ENCODE measurements around the gene MED13L.

The MED13L gene

GRCh38 chr12:116236976-116237375 is 40.5 kb downstream of the MED13L start:
- TF ChIP-seq POLR2AphosphoS5 (IDR thresholded peaks at IDR 0.05; ENCODE audit: low read depth, low read length), result no peak
- no peak for TF ChIP-seq REST (IDR thresholded peaks at IDR 0.05; ENCODE audit: insufficient read depth in 1 of 2, low read depth in 2 of 2, low read length in 2 of 2)
- TF ChIP-seq SIN3A (IDR thresholded peaks at IDR 0.05; ENCODE audit: borderline replicate concordance, insufficient read depth, low read length), result no peak
- TF ChIP-seq TAF1 (IDR thresholded peaks at IDR 0.05; ENCODE audit: borderline replicate concordance, insufficient read depth, low read length), result no peak
- TF ChIP-seq FOXP2 (optimal IDR thresholded peaks at IDR 0.05; ENCODE audit: borderline replicate concordance, extremely low read depth, extremely low read length, insufficient read depth), result no peak

- TF ChIP-seq REST (IDR thresholded peaks at IDR 0.05; ENCODE audit: insufficient read depth in 1 of 2, low read depth in 2 of 2, low read length in 2 of 2) (no peak), SIN3A (IDR thresholded peaks at IDR 0.05; ENCODE audit: borderline replicate concordance, insufficient read depth, low read length) (0 out of 2 replicates have a peak, but pooled peaks have one; percentile 55), TAF1 (IDR thresholded peaks at IDR 0.05; ENCODE audit: borderline replicate concordance, insufficient read depth, low read length) (peak; percentile 44; the same call in 1 of the 2 replicates), POLR2AphosphoS5 (IDR thresholded peaks at IDR 0.05; ENCODE audit: low read depth, low read length) (no peak), FOXP2 (optimal IDR thresholded peaks at IDR 0.05; ENCODE audit: borderline replicate concordance, extremely low read depth, extremely low read length, insufficient read depth) (no peak)
Observed at GRCh38 chr12:116236148-116236731, 41.3 kb downstream of the MED13L start.

- no peak for TF ChIP-seq SIN3A (IDR thresholded peaks at IDR 0.05; ENCODE audit: borderline replicate concordance, insufficient read depth, low read length)
- no peak for TF ChIP-seq TAF1 (IDR thresholded peaks at IDR 0.05; ENCODE audit: borderline replicate concordance, insufficient read depth, low read length)
- no peak for TF ChIP-seq POLR2AphosphoS5 (IDR thresholded peaks at IDR 0.05; ENCODE audit: low read depth, low read length)
- TF ChIP-seq FOXP2 (optimal IDR thresholded peaks at IDR 0.05; ENCODE audit: borderline replicate concordance, extremely low read depth, extremely low read length, insufficient read depth), result no peak
- TF ChIP-seq REST (IDR thresholded peaks at IDR 0.05; ENCODE audit: insufficient read depth in 1 of 2, low read depth in 2 of 2, low read length in 2 of 2), result no peak
Observed at GRCh38 chr12:116233669-116234068, 43.8 kb downstream of the MED13L start.

GRCh38 chr12:116227811-116228210 is 49.7 kb downstream of the MED13L start:
- TF ChIP-seq SIN3A (IDR thresholded peaks at IDR 0.05; ENCODE audit: borderline replicate concordance, insufficient read depth, low read length) (no peak), TAF1 (IDR thresholded peaks at IDR 0.05; ENCODE audit: borderline replicate concordance, insufficient read depth, low read length) (no peak), POLR2AphosphoS5 (IDR thresholded peaks at IDR 0.05; ENCODE audit: low read depth, low read length) (no peak), FOXP2 (optimal IDR thresholded peaks at IDR 0.05; ENCODE audit: borderline replicate concordance, extremely low read depth, extremely low read length, insufficient read depth) (no peak), REST (IDR thresholded peaks at IDR 0.05; ENCODE audit: insufficient read depth in 1 of 2, low read depth in 2 of 2, low read length in 2 of 2) (no peak)

Data from PFSK-1 (cell line).